ENCODE results near the gene SMAD6. TPM values are rescaled to one million over a fixed set of nuclear protein-coding genes. Genes with fewer than 3 reads are reported as not detected.
"Not testable (repeated sequence)": the region's sequence is repeated elsewhere in the genome, so short reads cannot be mapped to it uniquely, and the experiment has no call there.

Gene SMAD6
- total RNA-seq, 2 experiments from 2014 or later = 0.07 to 0.24 TPM

- no peaks in the 10 kb centered on the region for H3K9me3 Mint-ChIP-seq
- no peak overlapping the region for H3K27ac Mint-ChIP-seq
- no peaks in the 10 kb centered on the region for H3K4me1 Mint-ChIP-seq (ENCODE audit: low read depth)
- no peak overlapping the region for H3K4me3 Mint-ChIP-seq
- peaks cover 4% of the 10 kb centered on the region for H3K27me3 Mint-ChIP-seq
- ChIA-PET CTCF (interaction anchor here (4.4 kb wide), 1 partner anchor 24 kb away, joined by 18 read pairs; no protein-coding TSS in a partner anchor), POLR2A (no interaction called here)
- intact Hi-C loops (cut with micrococcal nuclease) = no loop called here
- H3K36me3 Mint-ChIP-seq = no peaks in the 10 kb centered on the region
- no peak for DNase-seq
Observed at GRCh38 chr15:66827698-66828055, 125.6 kb downstream of the SMAD6 start.

- H3K27me3 Mint-ChIP-seq; DNase-seq; H3K9me3 Mint-ChIP-seq; intact Hi-C loops (cut with micrococcal nuclease); H3K27ac Mint-ChIP-seq; POLR2A ChIA-PET; H3K36me3 Mint-ChIP-seq; H3K4me3 Mint-ChIP-seq; H3K4me1 Mint-ChIP-seq (ENCODE audit: low read depth): not testable (repeated sequence)
- CTCF ChIA-PET = interaction anchor here (4.4 kb wide), 1 partner anchor 23 kb away, joined by 18 read pairs; no protein-coding TSS in a partner anchor
Observed at GRCh38 chr15:66828817-66829541, 126.9 kb downstream of the SMAD6 start.

GRCh38 chr15:66829551-66830121 is 127.6 kb downstream of the SMAD6 start:
- DNase-seq = no peak
- Mint-ChIP-seq H3K36me3 (no peaks in the 10 kb centered on the region), H3K4me1 (ENCODE audit: low read depth) (no peaks in the 10 kb centered on the region), H3K9me3 (no peaks in the 10 kb centered on the region), H3K27ac (no peak overlapping the region), H3K27me3 (peaks cover 4% of the 10 kb centered on the region), H3K4me3 (no peak overlapping the region)
- CTCF ChIA-PET = no interaction called here
- intact Hi-C loops (cut with micrococcal nuclease) = no loop called here
- POLR2A ChIA-PET = no interaction called here

GRCh38 chr15:66830358-66830757 is 128.3 kb downstream of the SMAD6 start:
- POLR2A ChIA-PET = no interaction called here
- CTCF ChIA-PET = no interaction called here
- no peak overlapping the region for H3K4me3 Mint-ChIP-seq
- intact Hi-C loops (cut with micrococcal nuclease) = no loop called here
- peaks cover 4% of the 10 kb centered on the region for H3K27me3 Mint-ChIP-seq
- no peaks in the 10 kb centered on the region for H3K4me1 Mint-ChIP-seq (ENCODE audit: low read depth)
- DNase-seq = no peak
- no peaks in the 10 kb centered on the region for H3K36me3 Mint-ChIP-seq
- H3K27ac Mint-ChIP-seq = no peak overlapping the region
- no peaks in the 10 kb centered on the region for H3K9me3 Mint-ChIP-seq

GRCh38 chr15:66830823-66831222 is 128.8 kb downstream of the SMAD6 start:
- H3K36me3 Mint-ChIP-seq = no peaks in the 10 kb centered on the region
- intact Hi-C loops (cut with micrococcal nuclease) = no loop called here
- H3K4me3 Mint-ChIP-seq = no peak overlapping the region
- CTCF ChIA-PET = interaction anchor here (1.4 kb wide), 1 partner anchor 21 kb away, joined by 4 read pairs; no protein-coding TSS in a partner anchor
- H3K27ac Mint-ChIP-seq = no peak overlapping the region
- POLR2A ChIA-PET = no interaction called here
- no peak for DNase-seq
- H3K4me1 Mint-ChIP-seq (ENCODE audit: low read depth) = no peaks in the 10 kb centered on the region
- H3K9me3 Mint-ChIP-seq = no peaks in the 10 kb centered on the region
- peaks cover 4% of the 10 kb centered on the region for H3K27me3 Mint-ChIP-seq

GRCh38 chr15:66831289-66831688 is 129.3 kb downstream of the SMAD6 start:
- H3K36me3 Mint-ChIP-seq = no peaks in the 10 kb centered on the region
- H3K27me3 Mint-ChIP-seq = peaks cover 4% of the 10 kb centered on the region
- no peak overlapping the region for H3K4me3 Mint-ChIP-seq
- ChIA-PET POLR2A (no interaction called here), CTCF (interaction anchor here (1.4 kb wide), 1 partner anchor 20 kb away, joined by 4 read pairs; no protein-coding TSS in a partner anchor)
- intact Hi-C loops (cut with micrococcal nuclease) = no loop called here
- no peaks in the 10 kb centered on the region for H3K9me3 Mint-ChIP-seq
- H3K27ac Mint-ChIP-seq = no peak overlapping the region
- no peak for DNase-seq
- H3K4me1 Mint-ChIP-seq (ENCODE audit: low read depth) = no peaks in the 10 kb centered on the region

- Mint-ChIP-seq H3K4me3 (no peak overlapping the region), H3K36me3 (no peaks in the 10 kb centered on the region), H3K4me1 (ENCODE audit: low read depth) (no peaks in the 10 kb centered on the region), H3K27ac (no peak overlapping the region), H3K27me3 (peaks cover 4% of the 10 kb centered on the region), H3K9me3 (no peaks in the 10 kb centered on the region)
- no peak for DNase-seq
- ChIA-PET POLR2A (no interaction called here), CTCF (interaction anchor here (1.4 kb wide), 1 partner anchor 20 kb away, joined by 4 read pairs; no protein-coding TSS in a partner anchor)
- intact Hi-C loops (cut with micrococcal nuclease) = no loop called here
Observed at GRCh38 chr15:66831801-66832390, 129.9 kb downstream of the SMAD6 start.

Other genes starting within 250 kb of the SMAD6 start
- 10 to 100 TPM; 23.4 to 25.3 TPM for gene SNAPC5, start 204.5 kb upstream of the SMAD6 start, total RNA-seq
- gene RPL4, start 197.4 kb upstream of the SMAD6 start, total RNA-seq = 1,000 to 10,000 TPM; 5,151 to 5,211 TPM
- 10 to 100 TPM; 29.6 to 31.1 TPM for gene ZWILCH, start 196.9 kb upstream of the SMAD6 start, total RNA-seq
- not detected for gene LCTL, start 136.2 kb upstream of the SMAD6 start, total RNA-seq